A673 (cell line): ENCODE measurements around the gene SRP54. TPM values are rescaled to one million over a fixed set of nuclear protein-coding genes. Genes with fewer than 3 reads are reported as not detected.

ENCODE experiments used
- BruUV-seq: library from RNA; stranded (reverse); fragments of 400-500 nt; replicated peaks from 2 replicates; lab custom pipeline; 2021; lab: Mats Ljungman, UMichigan
- CTCF ChIA-PET: fragments of 300-600 bp; sonication (Branson Sonifier 250); formaldehyde crosslinking; loops from one replicate; lab custom pipeline; 2022; ENCODE audit warnings: antibody characterized with exemption; lab: Charles Lee
- POLR2A ChIA-PET: fragments of 300-600 bp; sonication (Branson Sonifier 250); formaldehyde crosslinking; loops from one replicate; lab custom pipeline; 2022; ENCODE audit warnings: antibody characterized with exemption; ENCODE audit not compliant: low non-redundant PET; lab: Charles Lee
- DNase-seq: peaks from one replicate; pipeline ENCODE4 v3.0.0-alpha.2; 2015; ENCODE audit warnings: low spot score
- H3K27ac ChIP-seq: fragments of 200-600 bp; sonication (generic); 2 replicates; pipeline ENCODE4 v1.5.1; 2016; ENCODE audit warnings: mixed run types, low read depth, mild to moderate bottlenecking, mixed read lengths, antibody characterized with exemption, low read length; ENCODE audit not compliant: poor library complexity, severe bottlenecking
- H3K27me3 ChIP-seq: fragments of 200-600 bp; sonication (generic); replicated peaks from 2 replicates; pipeline ENCODE4 v1.6.1; 2017; ENCODE audit warnings: mixed run types, low read depth, mild to moderate bottlenecking, mixed read lengths, antibody characterized with exemption, low read length; ENCODE audit not compliant: insufficient read depth, poor library complexity
- H3K36me3 ChIP-seq: fragments of 200-600 bp; sonication (generic); 2 replicates; pipeline ENCODE4 v1.6.1; 2016; ENCODE audit warnings: mixed run types, mild to moderate bottlenecking, mixed read lengths, antibody characterized with exemption, low read length; ENCODE audit not compliant: insufficient read depth, poor library complexity, severe bottlenecking
- H3K4me1 ChIP-seq: fragments of 200-600 bp; sonication (generic); 2 replicates; pipeline ENCODE4 v1.6.1; 2017; ENCODE audit warnings: mixed run types, mild to moderate bottlenecking, mixed read lengths, antibody characterized with exemption, low read length; ENCODE audit not compliant: insufficient read depth, poor library complexity, severe bottlenecking
- H3K4me3 ChIP-seq: fragments of 200-600 bp; sonication (generic); 2 replicates; pipeline ENCODE4 v1.5.1; 2016; ENCODE audit warnings: low read depth, mixed run types, mild to moderate bottlenecking, mixed read lengths, low read length; ENCODE audit not compliant: poor library complexity, severe bottlenecking
- H3K9me3 ChIP-seq: fragments of 200-600 bp; sonication (generic); 2 replicates; pipeline ENCODE4 v1.6.1; 2016; ENCODE audit warnings: mixed run types, low read depth, mild to moderate bottlenecking, mixed read lengths, antibody characterized with exemption, low read length; ENCODE audit not compliant: poor library complexity, severe bottlenecking
- EZH2 ChIP-seq: fragments of 200-600 bp; sonication (generic); IDR thresholded peaks from 2 replicates; pipeline ENCODE4 v1.6.1; 2017; ENCODE audit warnings: borderline replicate concordance, low read depth, mild to moderate bottlenecking, mixed read lengths, antibody characterized with exemption, low read length; ENCODE audit not compliant: poor library complexity, severe bottlenecking
- intact Hi-C: fragments of 100-400 bp; cut with micrococcal nuclease; formaldehyde crosslinking; loops from one replicate; pipeline ENCODE4 v1.10.0; 2022; ENCODE audit not compliant: unreplicated experiment
- total RNA-seq: library from RNA; stranded (reverse); gene quantifications from 2 replicates; pipeline ENCODE4 v1.2.3, GENCODE V29; 2021
- TF ChIP-seq, protein P1 (sequence below): fragments of 300-800, 200-600 bp; sonication (generic); conservative IDR thresholded peaks from 2 replicates; pipeline ENCODE4 v1.5.1; 2017; ENCODE audit warnings: low read depth, mild to moderate bottlenecking, antibody characterized with exemption, low read length, moderate library complexity, mixed read lengths

Gene SRP54
- total RNA-seq, 1 experiment from 2014 or later = 60.2 TPM

DNA sequence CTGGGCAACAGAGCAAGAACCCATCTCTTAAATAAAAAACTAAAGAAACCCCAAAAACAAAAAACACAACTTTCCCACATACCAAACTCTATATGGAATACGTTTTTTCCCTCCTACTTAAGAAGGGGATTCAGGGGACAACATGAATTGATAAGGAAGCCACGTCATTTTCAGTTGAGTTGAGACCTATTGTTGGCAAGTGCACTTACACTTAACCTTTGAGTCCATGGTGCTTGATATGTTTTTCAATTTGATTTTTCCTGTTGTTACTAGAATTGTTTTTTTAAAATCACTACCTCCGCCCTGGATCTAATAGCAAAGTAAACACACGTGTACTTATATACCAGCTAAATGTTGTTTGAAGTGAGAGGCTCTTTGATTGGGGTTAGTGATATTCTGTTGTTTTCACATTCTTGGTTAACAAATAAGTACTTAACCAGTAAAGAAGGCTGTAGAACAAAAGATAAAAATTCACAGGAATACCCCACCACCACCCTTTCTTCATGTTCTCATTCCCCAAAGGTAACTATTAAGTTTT, 65.3 kb downstream of the SRP54 start:
- no peak overlapping the region for H3K4me3 ChIP-seq
- H3K27ac ChIP-seq = peak overlapping the region; percentile 25
- no peak for DNase-seq
- TSS peak; percentile 53 for BruUV-seq
- intact Hi-C loops = loop anchor here (10.0 kb wide), 1 partner anchor 357 kb away; the partner anchor contains the start of gene NFKBIA
- TF ChIP-seq, protein P1, sequence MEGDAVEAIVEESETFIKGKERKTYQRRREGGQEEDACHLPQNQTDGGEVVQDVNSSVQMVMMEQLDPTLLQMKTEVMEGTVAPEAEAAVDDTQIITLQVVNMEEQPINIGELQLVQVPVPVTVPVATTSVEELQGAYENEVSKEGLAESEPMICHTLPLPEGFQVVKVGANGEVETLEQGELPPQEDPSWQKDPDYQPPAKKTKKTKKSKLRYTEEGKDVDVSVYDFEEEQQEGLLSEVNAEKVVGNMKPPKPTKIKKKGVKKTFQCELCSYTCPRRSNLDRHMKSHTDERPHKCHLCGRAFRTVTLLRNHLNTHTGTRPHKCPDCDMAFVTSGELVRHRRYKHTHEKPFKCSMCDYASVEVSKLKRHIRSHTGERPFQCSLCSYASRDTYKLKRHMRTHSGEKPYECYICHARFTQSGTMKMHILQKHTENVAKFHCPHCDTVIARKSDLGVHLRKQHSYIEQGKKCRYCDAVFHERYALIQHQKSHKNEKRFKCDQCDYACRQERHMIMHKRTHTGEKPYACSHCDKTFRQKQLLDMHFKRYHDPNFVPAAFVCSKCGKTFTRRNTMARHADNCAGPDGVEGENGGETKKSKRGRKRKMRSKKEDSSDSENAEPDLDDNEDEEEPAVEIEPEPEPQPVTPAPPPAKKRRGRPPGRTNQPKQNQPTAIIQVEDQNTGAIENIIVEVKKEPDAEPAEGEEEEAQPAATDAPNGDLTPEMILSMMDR = no peak
- TF ChIP-seq EZH2 = no peak
- H3K36me3 ChIP-seq = no peaks in the 10 kb centered on the region
- H3K9me3 ChIP-seq = no peaks in the 10 kb centered on the region
- CTCF ChIA-PET = no interaction called here
- POLR2A ChIA-PET = no interaction called here
- no peaks in the 10 kb centered on the region for H3K27me3 ChIP-seq
- H3K4me1 ChIP-seq = peaks cover 5% of the 10 kb centered on the region

DNA sequence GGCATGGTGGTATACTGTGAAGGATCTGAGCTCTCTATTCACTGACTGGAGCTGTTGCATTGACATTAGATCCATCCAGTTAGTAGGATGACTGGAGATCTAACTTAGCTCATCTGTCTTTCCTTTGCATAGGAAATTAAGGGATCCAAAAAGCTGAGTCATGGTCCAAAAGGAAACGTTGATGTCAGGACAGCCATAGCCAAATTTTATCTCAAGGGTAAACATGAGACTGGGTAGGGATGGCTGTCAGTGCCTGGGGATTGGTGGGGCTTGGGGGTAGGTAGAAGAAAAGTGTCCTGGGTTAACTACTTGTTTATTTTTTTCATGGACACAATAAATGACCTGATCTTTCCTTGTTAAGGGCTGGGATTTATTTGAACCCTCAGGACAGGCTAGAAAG, 67.9 kb downstream of the SRP54 start:
- intact Hi-C loops = no loop called here
- peak overlapping the region; percentile 46 for H3K27ac ChIP-seq
- peak; percentile 48 for DNase-seq
- CTCF ChIA-PET = no interaction called here
- no peaks in the 10 kb centered on the region for H3K36me3 ChIP-seq
- peaks cover 5% of the 10 kb centered on the region for H3K4me1 ChIP-seq
- TF ChIP-seq EZH2 = no peak
- TF ChIP-seq, protein P1 = no peak
- POLR2A ChIA-PET = no interaction called here
- H3K27me3 ChIP-seq = no peaks in the 10 kb centered on the region
- no TSS peak for BruUV-seq
- H3K9me3 ChIP-seq = no peaks in the 10 kb centered on the region
- H3K4me3 ChIP-seq = no peak overlapping the region

DNA sequence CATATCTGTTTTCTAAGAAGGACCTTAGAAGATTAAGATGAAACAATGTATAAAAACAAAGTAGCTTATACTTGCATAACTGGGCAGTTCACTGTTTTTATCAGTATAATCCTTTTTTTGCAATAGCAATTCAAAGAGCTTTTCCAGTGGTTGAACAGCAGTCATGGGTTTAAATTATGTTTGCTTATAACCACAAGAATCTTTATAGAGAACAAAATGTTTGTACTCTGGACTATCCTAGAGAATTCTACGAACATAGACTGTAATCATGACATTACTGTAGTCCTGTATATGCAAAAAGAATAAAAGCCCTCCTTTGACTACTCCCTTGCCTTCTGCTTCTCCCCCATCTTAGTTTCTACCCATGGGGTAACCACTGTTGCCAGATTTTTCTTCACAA, 69.0 kb downstream of the SRP54 start:
- Histone ChIP-seq H3K9me3 (no peaks in the 10 kb centered on the region), H3K36me3 (no peaks in the 10 kb centered on the region), H3K4me1 (peaks cover 5% of the 10 kb centered on the region), H3K27me3 (no peaks in the 10 kb centered on the region), H3K4me3 (no peak overlapping the region), H3K27ac (no peak overlapping the region)
- CTCF ChIA-PET = no interaction called here
- no peak for DNase-seq
- POLR2A ChIA-PET = interaction anchor here (0.6 kb wide), 1 partner anchor 143 kb away, joined by 3 read pairs; no protein-coding TSS in a partner anchor
- TF ChIP-seq, protein P1 = no peak
- no peak for TF ChIP-seq EZH2
- BruUV-seq = no TSS peak
- intact Hi-C loops = no loop called here
